Activated CD4-positive, alpha-beta memory T cell treated with anti-CD3 and anti-CD28 coated beads, Interleukin-2, amount 10 ng/mL, durations not matched to agents 7 days and 5 days (primary cell): Measurements from ENCODE around the gene RAB3D. TPM values are rescaled to one million over a fixed set of nuclear protein-coding genes. Genes with fewer than 3 reads are reported as not detected.

Experiments used
- CTCF ChIA-PET: fragments of 350-600 bp; sonication (Branson Sonifier 250); formaldehyde crosslinking; loops from one replicate; lab custom pipeline; 2021; ENCODE audit warnings: antibody characterized with exemption, inconsistent platforms; lab: Charles Lee
- POLR2A ChIA-PET: fragments of 350-600 bp; sonication (Branson Sonifier 250); formaldehyde crosslinking; loops from one replicate; lab custom pipeline; 2021; ENCODE audit warnings: antibody characterized with exemption; lab: Charles Lee
- DNase-seq: peaks from one replicate; pipeline ENCODE4 v3.0.0-alpha.2; 2020
- H3K27ac Mint-ChIP-seq: one replicate; pipeline ENCODE4 v1.8.0; 2021; ENCODE audit warnings: mild to moderate bottlenecking, mixed read lengths
- H3K27me3 Mint-ChIP-seq: one replicate; pipeline ENCODE4 v1.8.0; 2021; ENCODE audit warnings: mixed read lengths
- H3K36me3 Mint-ChIP-seq: one replicate; pipeline ENCODE4 v1.8.0; 2021; ENCODE audit warnings: low read depth, mixed read lengths
- H3K4me1 Mint-ChIP-seq: one replicate; pipeline ENCODE4 v1.8.0; 2021; ENCODE audit warnings: mixed read lengths
- H3K4me3 Mint-ChIP-seq: one replicate; pipeline ENCODE4 v1.8.0; 2021; ENCODE audit warnings: mild to moderate bottlenecking, mixed read lengths
- H3K9me3 Mint-ChIP-seq: one replicate; pipeline ENCODE4 v1.8.0; 2021; ENCODE audit warnings: mixed read lengths
- total RNA-seq, 2 experiments: library from RNA; stranded (reverse); gene quantifications; one replicate each; pipeline ENCODE4 v1.2.3, GENCODE V29; 2021

The RAB3D gene
- total RNA-seq, 2 experiments from 2014 or later = 8.3 to 8.4 TPM

DNA sequence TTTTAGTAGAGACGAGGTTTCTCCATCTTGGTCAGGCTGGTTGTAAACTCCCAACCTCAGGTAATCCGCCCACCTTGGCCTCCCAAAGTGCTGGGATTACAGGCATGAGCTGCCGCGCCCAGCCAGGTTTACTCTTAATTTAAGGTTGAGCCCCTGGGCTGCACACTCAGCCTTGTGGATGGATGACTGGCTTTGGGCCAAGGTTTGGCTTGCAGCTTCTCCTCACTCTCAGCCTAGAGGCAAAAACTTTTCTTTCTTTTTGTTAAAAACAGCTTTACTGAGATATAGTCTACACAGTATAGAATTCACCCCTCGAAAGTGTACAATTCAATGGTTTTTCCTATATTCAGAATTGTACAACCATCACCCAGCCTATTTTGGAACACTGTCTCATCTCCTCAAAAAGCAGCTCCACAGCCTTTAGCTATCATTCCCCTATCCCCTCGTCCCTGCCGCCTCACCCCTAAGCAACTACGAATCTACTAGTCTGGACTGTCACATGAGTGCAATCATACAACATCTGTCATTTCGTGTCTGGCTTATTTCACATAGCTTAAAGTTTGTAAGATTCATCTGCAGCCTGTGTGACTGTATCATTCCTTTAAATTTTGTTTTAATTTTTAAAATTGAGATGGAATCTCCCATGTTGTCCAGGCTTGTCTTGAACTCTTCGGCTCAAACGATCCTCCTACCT, 58.0 kb downstream of the RAB3D start:
- CTCF ChIA-PET = interaction anchor here (1.5 kb wide), 1 partner anchor 100 kb away, joined by 3 read pairs; no protein-coding TSS in a partner anchor
- Mint-ChIP-seq H3K9me3 (peaks cover 6% of the 10 kb centered on the region), H3K4me1 (peaks cover 16% of the 10 kb centered on the region), H3K27me3 (peaks cover 51% of the 10 kb centered on the region), H3K27ac (no peak overlapping the region), H3K4me3 (no peak overlapping the region), H3K36me3 (no peaks in the 10 kb centered on the region)
- POLR2A ChIA-PET = interaction anchor here (0.5 to 0.7 kb wide), 3 partner anchors 54 to 1202 kb away, joined by 3 read pairs; no protein-coding TSS in a partner anchor
- DNase-seq = no peak

DNA sequence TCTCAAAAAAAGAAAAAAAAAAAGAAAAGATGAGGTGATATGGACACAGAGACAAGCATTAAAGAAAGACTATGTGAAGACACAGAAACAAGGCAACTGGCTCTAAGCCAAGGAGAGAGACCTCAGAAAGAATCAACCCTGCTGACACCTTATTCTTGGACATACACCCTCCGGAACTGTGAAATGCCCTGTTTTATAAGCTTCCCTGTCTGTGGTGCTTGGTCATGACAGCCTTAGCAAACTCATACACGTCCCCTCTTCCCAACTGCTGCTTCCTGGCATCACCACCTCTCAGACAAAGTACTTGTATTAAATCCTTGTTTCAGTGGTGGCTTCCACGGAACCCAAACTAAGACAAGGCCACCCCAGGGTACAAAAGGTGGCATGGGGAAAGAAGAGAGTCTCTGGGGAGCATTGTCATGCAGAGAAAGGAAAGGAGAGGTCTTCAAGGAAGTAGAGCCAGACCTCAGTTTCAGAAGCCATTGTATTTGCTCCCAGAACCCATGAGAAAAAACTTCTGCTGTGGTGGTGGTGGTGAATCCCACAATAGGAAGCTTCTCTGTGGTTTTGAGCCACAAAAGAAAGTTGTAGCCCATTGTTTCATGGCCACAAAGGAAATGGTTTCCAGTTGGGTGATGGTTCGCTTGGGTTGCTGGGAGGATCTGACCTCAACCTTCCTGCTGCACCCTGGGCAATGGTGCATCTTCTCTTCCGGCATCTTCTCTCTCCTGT, 59.8 kb downstream of the RAB3D start:
- no peaks in the 10 kb centered on the region for H3K36me3 Mint-ChIP-seq
- H3K27ac Mint-ChIP-seq = peak overlapping the region; percentile 4
- H3K9me3 Mint-ChIP-seq = peaks cover 6% of the 10 kb centered on the region
- peaks cover 55% of the 10 kb centered on the region for H3K27me3 Mint-ChIP-seq
- peak overlapping the region; percentile 10 for H3K4me3 Mint-ChIP-seq
- CTCF ChIA-PET = interaction anchor here (0.6 to 1.2 kb wide), 5 partner anchors 20 to 290 kb away, joined by 3 to 4 read pairs (median 4); no protein-coding TSS in a partner anchor
- DNase-seq = peak; percentile 76
- POLR2A ChIA-PET = no interaction called here
- peaks cover 16% of the 10 kb centered on the region for H3K4me1 Mint-ChIP-seq

DNA sequence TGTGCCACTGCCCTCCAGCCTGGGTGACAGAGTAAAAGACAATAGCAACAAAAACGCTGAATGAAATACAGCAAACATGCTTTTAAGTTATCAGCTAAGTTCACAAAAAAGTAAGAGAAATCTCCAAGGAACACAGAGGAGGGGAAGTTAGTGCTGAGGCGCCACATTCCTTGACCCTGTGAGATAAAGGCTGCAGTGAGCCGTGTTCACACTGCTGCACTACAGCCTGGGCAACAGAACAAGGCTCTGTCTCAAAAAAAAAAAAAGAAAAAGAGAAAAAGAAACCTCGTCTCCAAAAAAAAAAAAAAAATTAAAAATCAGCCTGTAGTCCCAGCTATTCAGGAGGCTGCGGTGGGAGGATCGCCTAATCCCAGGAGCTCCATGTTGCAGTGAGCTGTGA, 60.8 kb downstream of the RAB3D start:
- Mint-ChIP-seq H3K36me3 (no peaks in the 10 kb centered on the region), H3K4me3 (no peak overlapping the region), H3K4me1 (peaks cover 16% of the 10 kb centered on the region), H3K27ac (no peak overlapping the region), H3K27me3 (peaks cover 57% of the 10 kb centered on the region), H3K9me3 (peaks cover 6% of the 10 kb centered on the region)
- CTCF ChIA-PET = interaction anchor here (0.6 to 1.2 kb wide), 2 partner anchors 59 to 1506 kb away, joined by 3 read pairs; no protein-coding TSS in a partner anchor
- DNase-seq = no peak
- POLR2A ChIA-PET = no interaction called here

DNA sequence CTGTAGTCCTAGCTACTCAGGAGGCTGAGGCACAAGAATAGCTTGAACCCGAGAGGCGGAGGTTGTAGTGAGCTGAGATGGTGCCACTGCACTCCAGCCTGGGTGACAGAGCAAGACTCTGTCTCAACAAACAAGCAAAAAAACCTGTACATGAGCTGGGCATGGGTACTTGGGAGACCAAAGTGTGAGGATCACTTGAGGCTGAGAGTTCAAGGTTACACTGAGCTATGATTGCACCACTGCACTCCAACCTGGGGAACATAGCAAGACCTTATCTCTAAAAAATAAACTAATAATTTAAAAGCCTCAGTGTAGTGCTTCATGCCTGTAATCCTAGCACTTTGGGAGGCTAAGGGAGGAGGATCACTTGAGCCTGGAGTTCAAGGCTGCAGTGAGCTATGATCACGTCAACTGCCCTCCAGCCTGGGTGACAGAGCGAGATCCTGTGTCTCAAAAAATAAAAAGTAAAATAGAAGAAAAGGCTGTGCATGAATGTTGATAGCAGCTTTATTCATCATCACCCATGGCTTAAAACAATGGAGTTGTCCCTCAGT, 64.8 kb downstream of the RAB3D start:
- no peak overlapping the region for H3K27ac Mint-ChIP-seq
- H3K27me3 Mint-ChIP-seq = peaks cover 47% of the 10 kb centered on the region
- H3K9me3 Mint-ChIP-seq = peaks cover 6% of the 10 kb centered on the region
- CTCF ChIA-PET = no interaction called here
- H3K4me1 Mint-ChIP-seq = peaks cover 6% of the 10 kb centered on the region
- DNase-seq = no peak
- no peaks in the 10 kb centered on the region for H3K36me3 Mint-ChIP-seq
- POLR2A ChIA-PET = no interaction called here
- no peak overlapping the region for H3K4me3 Mint-ChIP-seq

DNA sequence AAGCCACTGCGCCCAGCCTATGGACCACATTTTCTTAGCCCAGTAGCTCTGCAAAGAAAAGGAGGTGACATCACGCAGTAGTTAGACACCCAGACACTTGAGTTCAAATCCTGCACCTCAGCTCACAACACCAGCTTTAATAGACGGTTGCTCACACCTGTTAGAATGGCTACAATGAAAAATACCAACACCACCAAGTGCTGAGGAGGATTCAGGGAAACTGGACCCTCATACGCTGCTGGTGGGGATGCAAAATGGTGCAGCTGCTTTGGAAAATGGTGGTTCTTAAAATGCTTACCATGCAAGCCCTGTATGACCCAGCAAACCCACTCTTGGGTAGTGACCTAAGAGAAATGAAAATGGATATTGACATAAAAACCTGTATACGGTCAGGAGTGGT, 65.5 kb downstream of the RAB3D start:
- DNase-seq = no peak
- peaks cover 51% of the 10 kb centered on the region for H3K27me3 Mint-ChIP-seq
- H3K9me3 Mint-ChIP-seq = peaks cover 6% of the 10 kb centered on the region
- no peak overlapping the region for H3K27ac Mint-ChIP-seq
- no peak overlapping the region for H3K4me3 Mint-ChIP-seq
- POLR2A ChIA-PET = no interaction called here
- peaks cover 2% of the 10 kb centered on the region for H3K4me1 Mint-ChIP-seq
- no peaks in the 10 kb centered on the region for H3K36me3 Mint-ChIP-seq
- CTCF ChIA-PET = no interaction called here

DNA sequence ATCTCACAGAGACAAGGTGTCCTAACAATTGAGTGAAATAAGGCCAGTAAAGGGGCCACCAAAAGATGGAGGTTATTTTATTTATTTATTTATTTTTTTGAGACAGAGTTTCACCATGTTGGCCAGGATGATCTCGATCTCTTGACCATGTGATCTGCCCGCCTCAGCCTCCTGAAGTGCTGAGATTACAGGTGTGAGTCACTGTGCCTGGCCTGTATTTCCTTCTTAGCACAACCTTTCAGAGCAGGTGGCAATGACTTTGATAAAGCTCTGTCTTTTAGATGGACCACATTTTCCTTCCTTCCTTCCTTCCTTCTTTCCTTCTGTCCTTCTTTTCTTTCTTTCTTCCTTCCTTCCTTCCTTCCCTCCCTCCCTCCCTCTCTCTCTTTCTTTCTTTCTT, 66.2 kb downstream of the RAB3D start:
- H3K36me3 Mint-ChIP-seq = no peaks in the 10 kb centered on the region
- no peak overlapping the region for H3K27ac Mint-ChIP-seq
- H3K4me1 Mint-ChIP-seq = no peaks in the 10 kb centered on the region
- POLR2A ChIA-PET = no interaction called here
- CTCF ChIA-PET = no interaction called here
- H3K27me3 Mint-ChIP-seq = peaks cover 52% of the 10 kb centered on the region
- H3K9me3 Mint-ChIP-seq = peaks cover 6% of the 10 kb centered on the region
- no peak for DNase-seq
- H3K4me3 Mint-ChIP-seq = no peak overlapping the region

Other genes with a start within 250 kb of the RAB3D start
- 10 to 100 TPM; 68.2 to 72.1 TPM for gene SPC24, start 183.9 kb downstream of the RAB3D start, total RNA-seq
- 1 to 10 TPM; 2.3 to 2.8 TPM for gene KANK2, start 142.1 kb downstream of the RAB3D start, total RNA-seq
- not detected for gene ANGPTL8, start 100.0 kb downstream of the RAB3D start, total RNA-seq
- under 1 TPM; 0.35 to 0.68 TPM for gene DOCK6, start 77.1 kb downstream of the RAB3D start, total RNA-seq
- not detected for gene TSPAN16, start 43.5 kb downstream of the RAB3D start, total RNA-seq
- gene TMEM205, start 6.6 kb upstream of the RAB3D start, total RNA-seq = 10 to 100 TPM; 32.6 to 35.1 TPM
- 10 to 100 TPM; 24.0 to 24.7 TPM for gene CCDC159, start 6.9 kb upstream of the RAB3D start, total RNA-seq
- 1 to 10 TPM; 2.0 to 2.6 TPM for gene PLPPR2, start 15.8 kb upstream of the RAB3D start, total RNA-seq
- gene SWSAP1, start 35.0 kb upstream of the RAB3D start, total RNA-seq = 1 to 10 TPM; 2.6 to 2.9 TPM
- 10 to 100 TPM; 10.0 to 10.2 TPM for gene EPOR, start 44.7 kb upstream of the RAB3D start, total RNA-seq
- gene RGL3, start 79.7 kb upstream of the RAB3D start, total RNA-seq = not detected
- gene ODAD3, start 95.5 kb upstream of the RAB3D start, total RNA-seq = not detected
- 100 to 1,000 TPM; 315 to 318 TPM for gene PRKCSH, start 96.0 kb upstream of the RAB3D start, total RNA-seq
- not detected for gene ELAVL3, start 141.4 kb upstream of the RAB3D start, total RNA-seq
- 10 to 100 TPM; 15.6 to 16.5 TPM for gene ZNF653, start 166.2 kb upstream of the RAB3D start, total RNA-seq
- gene ECSIT, start 189.5 kb upstream of the RAB3D start, total RNA-seq = 10 to 100 TPM; 24.8 to 26.8 TPM
- not detected for gene CNN1, start 199.2 kb upstream of the RAB3D start, total RNA-seq
- gene ELOF1, start 219.6 kb upstream of the RAB3D start, total RNA-seq = 10 to 100 TPM; 49.7 to 50.2 TPM
- gene ACP5, start 238.0 kb upstream of the RAB3D start, total RNA-seq = 10 to 100 TPM; 21.3 to 21.4 TPM